Keratinocyte (primary cell): ENCODE data around the gene USP28.

ENCODE experiments used
- CTCF ChIP-seq, 3 experiments: IDR thresholded peaks in 1 of 3; conservative IDR thresholded peaks in 1 of 3; optimal IDR thresholded peaks in 1 of 3; 2 replicates in 2 of 3; 3 replicates in 1 of 3; pipeline versions ENCODE3 to v1.5.1; 2011; ENCODE audit warnings: low read length in 3 of 3, mild to moderate bottlenecking in 3 of 3, moderate library complexity in 2 of 3, control low read depth in 1 of 3, inconsistent platforms in 1 of 3; ENCODE audit not compliant: insufficient read depth in 2 of 3; ENCODE audit errors: extremely low read depth in 1 of 3
- EZH2 ChIP-seq: IDR thresholded peaks from one replicate; pipeline ENCODE4 v1.6.1; 2012; ENCODE audit warnings: inconsistent platforms, mild to moderate bottlenecking, low read length, moderate library complexity

GRCh38 chr11:113874096-113874495 is 1.3 kb downstream of the USP28 start:
- TF ChIP-seq CTCF (optimal IDR thresholded peaks at IDR 0.05 in 1 of 3, IDR thresholded peaks at IDR 0.05 in 1 of 3, conservative IDR thresholded peaks at IDR 0.05 in 1 of 3; ENCODE audit: extremely low read depth in 1 of 3, insufficient read depth in 2 of 3, low read length in 3 of 3) (no peak), EZH2 (no peak)
